ENCODE results near the gene SMG7.
"Not testable (repeated sequence)": the region's sequence is repeated elsewhere in the genome, so short reads cannot be mapped to it uniquely, and the experiment has no call there.

Gene SMG7

GRCh38 chr1:183472488-183473216 is at the start of gene SMG7:
Gene SMG7 (plus strand): TSS chr1:183472499. CDS start chr1:183472621, 122 bp downstream.
- no peak for DNase-seq

GRCh38 chr1:183423541-183423940 is 48.8 kb upstream of the SMG7 start:
- no peak for DNase-seq

GRCh38 chr1:183424691-183425090 is 47.6 kb upstream of the SMG7 start:
- DNase-seq, result no peak

- not testable (repeated sequence) for DNase-seq
These were observed 44.7 kb upstream of the SMG7 start for GRCh38 chr1:183427591-183427990.

GRCh38 chr1:183431840-183432547 is 40.3 kb upstream of the SMG7 start:
- DNase-seq, result no peak

GRCh38 chr1:183432548-183432875 is 39.8 kb upstream of the SMG7 start:
- DNase-seq, result no peak

- DNase-seq, result no peak
These were observed 38.6 kb upstream of the SMG7 start for GRCh38 chr1:183433703-183434102.

GRCh38 chr1:183435497-183435896 is 36.8 kb upstream of the SMG7 start:
- no peak for DNase-seq

GRCh38 chr1:183438060-183438459 is 34.2 kb upstream of the SMG7 start:
- DNase-seq, result no peak

GRCh38 chr1:183443011-183443410 is 29.3 kb upstream of the SMG7 start:
- DNase-seq, result peak; percentile 84

- DNase-seq, result no peak
These were observed 28.8 kb upstream of the SMG7 start for GRCh38 chr1:183443466-183443865.

GRCh38 chr1:183444243-183444642 is 28.1 kb upstream of the SMG7 start:
- no peak for DNase-seq

GRCh38 chr1:183449223-183449770 is 23.0 kb upstream of the SMG7 start:
- DNase-seq, result no peak

- no peak for DNase-seq
These were observed 22.2 kb upstream of the SMG7 start for GRCh38 chr1:183450093-183450492.

- no peak for DNase-seq
These were observed 17.9 kb upstream of the SMG7 start for GRCh38 chr1:183454377-183454776.

GRCh38 chr1:183456826-183457225 is 15.5 kb upstream of the SMG7 start:
- DNase-seq, result no peak

- no peak for DNase-seq
These were observed 14.8 kb upstream of the SMG7 start for GRCh38 chr1:183457449-183457848.

- DNase-seq, result no peak
These were observed 11.7 kb upstream of the SMG7 start for GRCh38 chr1:183460596-183460995.

GRCh38 chr1:183461350-183461749 is 10.9 kb upstream of the SMG7 start:
- DNase-seq, result no peak

GRCh38 chr1:183463566-183463965 is 8.7 kb upstream of the SMG7 start:
- no peak for DNase-seq

- DNase-seq, result no peak
These were observed 5.5 kb upstream of the SMG7 start for GRCh38 chr1:183466781-183467180.

GRCh38 chr1:183467687-183468086 is 4.6 kb upstream of the SMG7 start:
- DNase-seq, result no peak

- peak; percentile 83 for DNase-seq
These were observed 1.9 kb upstream of the SMG7 start for GRCh38 chr1:183470147-183470960.

Data from NCI-H1694 (cell line).